Measurements from ENCODE around the gene PCMTD2. TPM values are rescaled to one million over a fixed set of nuclear protein-coding genes. Genes with fewer than 3 reads are reported as not detected.

Gene PCMTD2
- total RNA-seq, 2 donors from 2014 or later = 83.3 to 180 TPM

GRCh38 chr20:64211874-64212658 is 43.5 kb upstream of the PCMTD2 start:
- Histone ChIP-seq H3K27ac (peak overlapping the region; percentile 64 to 84), H3K4me1 (peaks cover 0 to 28% of the 10 kb centered on the region in 2 donors), H3K36me3 (no peaks in the 10 kb centered on the region), H3K27me3 (no peaks in the 10 kb centered on the region), H3K9me3 (no peaks in the 10 kb centered on the region), H3K4me3 (no peak overlapping the region)
- DNase-seq (ENCODE audit: low spot score) = no peak
- TF ChIP-seq CTCF (IDR thresholded peaks at IDR 0.05) = no peak

- peaks cover 0 to 31% of the 10 kb centered on the region in 2 donors for H3K4me1 ChIP-seq
- no peak overlapping the region for H3K4me3 ChIP-seq
- no peaks in the 10 kb centered on the region for H3K9me3 ChIP-seq
- DNase-seq (ENCODE audit: low spot score) = peak; percentile 68
- no peaks in the 10 kb centered on the region for H3K27me3 ChIP-seq
- H3K27ac ChIP-seq = peak overlapping the region; percentile 64 to 84
- H3K36me3 ChIP-seq = no peaks in the 10 kb centered on the region
- TF ChIP-seq CTCF (IDR thresholded peaks at IDR 0.05) = no peak
Observed at GRCh38 chr20:64212755-64213154, 42.8 kb upstream of the PCMTD2 start.

GRCh38 chr20:64214113-64214512 is 41.4 kb upstream of the PCMTD2 start:
- no peak for DNase-seq (ENCODE audit: low spot score)
- H3K4me3 ChIP-seq = no peak overlapping the region
- no peak for TF ChIP-seq CTCF (IDR thresholded peaks at IDR 0.05)
- H3K9me3 ChIP-seq = no peaks in the 10 kb centered on the region
- peaks cover 0 to 31% of the 10 kb centered on the region in 2 donors for H3K4me1 ChIP-seq
- no peaks in the 10 kb centered on the region for H3K36me3 ChIP-seq
- no peak overlapping the region for H3K27ac ChIP-seq
- H3K27me3 ChIP-seq = no peaks in the 10 kb centered on the region

- H3K27ac ChIP-seq = no peak overlapping the region
- no peak for TF ChIP-seq CTCF (IDR thresholded peaks at IDR 0.05)
- H3K9me3 ChIP-seq = no peaks in the 10 kb centered on the region
- no peak overlapping the region for H3K4me3 ChIP-seq
- no peaks in the 10 kb centered on the region for H3K36me3 ChIP-seq
- no peak for DNase-seq (ENCODE audit: low spot score)
- peaks cover 0 to 31% of the 10 kb centered on the region in 2 donors for H3K4me1 ChIP-seq
- no peaks in the 10 kb centered on the region for H3K27me3 ChIP-seq
Observed at GRCh38 chr20:64214952-64215351, 40.6 kb upstream of the PCMTD2 start.

- DNase-seq (ENCODE audit: low spot score) = no peak
- Histone ChIP-seq H3K4me1 (peaks cover 0 to 31% of the 10 kb centered on the region in 2 donors), H3K9me3 (no peaks in the 10 kb centered on the region), H3K36me3 (no peaks in the 10 kb centered on the region), H3K27me3 (no peaks in the 10 kb centered on the region), H3K27ac (no peak overlapping the region), H3K4me3 (no peak overlapping the region)
- no peak for TF ChIP-seq CTCF (IDR thresholded peaks at IDR 0.05)
Observed at GRCh38 chr20:64216036-64216435, 39.5 kb upstream of the PCMTD2 start.

- no peaks in the 10 kb centered on the region for H3K27me3 ChIP-seq
- no peaks in the 10 kb centered on the region for H3K9me3 ChIP-seq
- no peak for DNase-seq (ENCODE audit: low spot score)
- H3K27ac ChIP-seq = no peak overlapping the region
- H3K4me1 ChIP-seq = peaks cover 0 to 37% of the 10 kb centered on the region in 2 donors
- no peak for TF ChIP-seq CTCF (IDR thresholded peaks at IDR 0.05)
- no peaks in the 10 kb centered on the region for H3K36me3 ChIP-seq
- H3K4me3 ChIP-seq = no peak overlapping the region
Observed at GRCh38 chr20:64216910-64217309, 38.6 kb upstream of the PCMTD2 start.

All from right atrium auricular region (tissue), 2 donors.